Gastrocnemius medialis (tissue), 4 donors: ENCODE results near the gene TMEM234.
A peak's percentile ranks its signal among the peaks of the same experiment; 100 is the strongest.

Experiments used
- CTCF ChIP-seq, 5 experiments: fragments of 450-650 bp in 3 of 5; fragments of 200-600 bp in 2 of 5; sonication (generic) in 2 of 5; IDR thresholded peaks in 4 of 5; conservative IDR thresholded peaks in 1 of 5; 1 replicate in 4 of 5; 2 replicates in 1 of 5; pipeline ENCODE4 v1.5.1; 2016 to 2019; ENCODE audit warnings: antibody characterized with exemption in 5 of 5, mild to moderate bottlenecking in 3 of 5, moderate library complexity in 3 of 5
- POLR2A ChIP-seq, 2 donors: fragments of 450-650 bp; IDR thresholded peaks; one replicate each; pipeline ENCODE4 v1.6.1; 2017; ENCODE audit warnings: antibody characterized with exemption in 2 of 2, mild to moderate bottlenecking in 2 of 2, moderate library complexity in 2 of 2

- TF ChIP-seq CTCF (IDR thresholded peaks at IDR 0.05 in 4 of 5, conservative IDR thresholded peaks at IDR 0.05 in 1 of 5) (peak; percentile 71 to 82 (median 75)), POLR2A (IDR thresholded peaks at IDR 0.05) (no peak)
Measured at GRCh38 chr1:32247983-32248889, 26.1 kb upstream of the TMEM234 start.
